Ishikawa (cell line): ENCODE measurements around the gene NOCT.

Experiments
- CEBPB ChIP-seq: IDR thresholded peaks from 2 replicates; pipeline ENCODE4 v1.6.1; 2012
- CREB1 ChIP-seq: IDR thresholded peaks from 2 replicates; pipeline ENCODE4 v1.6.1; 2012; ENCODE audit warnings: low read depth
- EGR1 ChIP-seq: IDR thresholded peaks from 2 replicates; pipeline ENCODE4 v1.6.1; 2012
- EP300 ChIP-seq: IDR thresholded peaks from 2 replicates; pipeline ENCODE4 v1.6.1; 2012; ENCODE audit warnings: borderline replicate concordance
- FOXM1 ChIP-seq: IDR thresholded peaks from 2 replicates; pipeline ENCODE4 v1.6.1; 2012; ENCODE audit warnings: low read depth, borderline replicate concordance
- NFIC ChIP-seq: IDR thresholded peaks from 2 replicates; pipeline ENCODE4 v1.6.1; 2012
- RAD21 ChIP-seq: IDR thresholded peaks from 2 replicates; pipeline ENCODE4 v1.6.1; 2012; ENCODE audit warnings: low read depth
- REST ChIP-seq: IDR thresholded peaks from 2 replicates; pipeline ENCODE4 v1.6.1; 2012; ENCODE audit warnings: low read depth, mild to moderate bottlenecking
- TAF1 ChIP-seq: IDR thresholded peaks from 2 replicates; pipeline ENCODE4 v1.6.1; 2012; ENCODE audit warnings: low read depth, mild to moderate bottlenecking
- TCF12 ChIP-seq: IDR thresholded peaks from 2 replicates; pipeline ENCODE4 v1.6.1; 2012; ENCODE audit warnings: low read depth
- TEAD4 ChIP-seq: IDR thresholded peaks from 2 replicates; pipeline ENCODE4 v1.6.1; 2012
- YY1 ChIP-seq: IDR thresholded peaks from 2 replicates; pipeline ENCODE4 v1.6.1; 2012; ENCODE audit warnings: low read depth
- ZBTB7A ChIP-seq: IDR thresholded peaks from 2 replicates; pipeline ENCODE4 v1.6.1; 2012; ENCODE audit warnings: low read depth
- TF ChIP-seq, protein P1 (sequence below): IDR thresholded peaks from 2 replicates; pipeline ENCODE4 v1.6.1; 2012
- TF ChIP-seq, protein P2 (sequence below): IDR thresholded peaks from 2 replicates; pipeline ENCODE4 v1.6.1; 2012

NOCT gene

DNA sequence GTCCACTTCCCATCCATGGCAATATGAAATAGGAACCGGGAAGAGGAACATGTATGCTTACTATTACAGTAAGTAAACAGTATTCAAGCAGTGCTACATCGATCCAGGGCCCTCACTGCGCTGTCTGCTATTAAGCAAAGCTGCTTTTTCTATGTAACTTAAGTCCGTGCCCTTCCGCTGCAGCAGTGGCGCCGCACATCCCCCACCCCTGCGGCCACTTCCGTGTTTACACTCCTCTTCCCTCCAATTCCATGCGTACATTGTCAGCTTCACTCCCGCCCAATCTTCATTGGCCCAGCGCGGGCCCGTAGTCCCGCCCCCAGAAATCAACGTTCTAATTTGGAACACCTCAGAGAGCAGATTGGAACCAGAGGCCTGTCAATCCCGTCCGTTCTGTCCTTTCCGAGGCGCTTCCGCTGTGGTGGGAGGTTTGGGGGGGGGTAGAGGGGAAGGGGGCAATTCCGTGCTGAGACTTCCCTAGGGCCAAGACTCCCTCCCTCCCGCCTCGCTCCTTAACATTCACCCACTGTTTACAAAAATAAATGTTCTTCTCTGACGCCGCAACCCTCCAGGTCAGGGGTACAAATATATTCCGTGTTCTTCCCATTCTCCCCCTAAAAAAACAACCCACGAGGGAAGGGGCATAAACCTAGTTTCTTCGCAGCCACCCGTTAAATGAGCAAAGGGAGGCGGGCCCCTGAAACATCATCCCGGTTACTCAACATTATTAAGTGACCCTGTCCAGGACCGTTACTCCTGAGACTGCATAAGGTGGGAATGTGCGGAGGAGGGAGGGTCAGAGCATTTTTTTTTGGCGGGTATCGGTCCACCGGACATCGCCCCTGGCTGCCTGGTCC, 67.4 kb downstream of the NOCT start:
- TF ChIP-seq RAD21 (no peak), CREB1 (peak; percentile 61), REST (no peak), YY1 (peak; percentile 33; the same call in 1 of the 2 replicates), CEBPB (0 out of 2 replicates have a peak, but pooled peaks have one; percentile 34), TEAD4 (peak; percentile 33; the same call in 1 of the 2 replicates), FOXM1 (0 out of 2 replicates have a peak, but pooled peaks have one; percentile 35), TAF1 (no peak), ZBTB7A (no peak), EP300 (no peak), NFIC (no peak), TCF12 (peak; percentile 55; the same call in 1 of the 2 replicates), EGR1 (no peak)
- TF ChIP-seq, protein P1, sequence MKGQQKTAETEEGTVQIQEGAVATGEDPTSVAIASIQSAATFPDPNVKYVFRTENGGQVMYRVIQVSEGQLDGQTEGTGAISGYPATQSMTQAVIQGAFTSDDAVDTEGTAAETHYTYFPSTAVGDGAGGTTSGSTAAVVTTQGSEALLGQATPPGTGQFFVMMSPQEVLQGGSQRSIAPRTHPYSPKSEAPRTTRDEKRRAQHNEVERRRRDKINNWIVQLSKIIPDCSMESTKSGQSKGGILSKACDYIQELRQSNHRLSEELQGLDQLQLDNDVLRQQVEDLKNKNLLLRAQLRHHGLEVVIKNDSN, result peak; percentile 38; the same call in 1 of the 2 replicates
- TF ChIP-seq, protein P2, sequence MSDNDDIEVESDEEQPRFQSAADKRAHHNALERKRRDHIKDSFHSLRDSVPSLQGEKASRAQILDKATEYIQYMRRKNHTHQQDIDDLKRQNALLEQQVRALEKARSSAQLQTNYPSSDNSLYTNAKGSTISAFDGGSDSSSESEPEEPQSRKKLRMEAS, result peak; percentile 95

GRCh38 chr4:139083607-139083955, 68.0 kb downstream of the NOCT start:
- no peak for TF ChIP-seq YY1
- TF ChIP-seq EGR1, result no peak
- TF ChIP-seq RAD21, result no peak
- TF ChIP-seq REST, result 0 out of 2 replicates have a peak, but pooled peaks have one; percentile 28
- TF ChIP-seq TCF12, result 0 out of 2 replicates have a peak, but pooled peaks have one; percentile 20

DNA sequence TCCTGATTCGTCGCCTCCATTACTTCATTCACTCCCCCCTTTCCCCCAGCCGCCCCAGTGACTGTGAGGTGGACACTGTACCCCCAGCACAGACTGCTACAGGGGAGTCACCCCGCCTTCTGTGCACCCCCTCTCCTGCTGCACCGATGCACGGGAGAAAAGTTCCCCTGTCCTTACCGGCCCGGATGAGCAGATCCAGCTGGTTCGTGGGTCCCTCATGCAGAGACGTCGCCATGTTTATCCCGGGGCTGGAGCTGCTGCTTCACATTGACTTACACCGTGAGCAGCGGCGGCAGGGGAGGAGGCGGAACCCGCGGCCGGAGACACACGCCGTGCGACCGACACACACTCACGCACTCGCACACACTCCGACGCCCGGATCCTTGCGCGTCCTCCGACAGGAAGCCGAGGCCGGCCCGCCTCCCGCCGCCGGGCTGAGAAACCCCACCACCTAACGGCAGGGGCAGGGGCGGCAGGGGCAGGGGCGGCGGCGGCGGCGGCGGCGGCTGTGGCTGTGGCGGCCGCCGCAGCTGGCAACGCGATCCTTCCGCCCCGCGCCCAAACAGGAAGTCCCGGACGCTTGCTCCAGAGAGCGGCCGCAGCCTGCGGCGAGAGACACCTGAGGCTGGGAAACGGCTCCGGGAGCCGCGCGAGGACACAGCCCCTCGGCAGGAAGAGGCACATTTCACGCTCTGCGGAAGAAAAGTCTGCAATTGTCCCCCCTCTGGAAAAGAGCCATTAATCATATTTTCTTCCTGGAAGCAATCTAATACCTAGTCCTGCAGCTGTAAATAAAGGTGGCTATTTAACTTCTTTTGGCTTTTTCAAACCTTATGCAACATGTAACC, 68.6 kb downstream of the NOCT start:
- TF ChIP-seq YY1 (peak; percentile 90), CREB1 (0 out of 2 replicates have a peak, but pooled peaks have one; percentile 8), REST (no peak), FOXM1 (no peak), CEBPB (no peak), TCF12 (peak; percentile 27; the same call in 1 of the 2 replicates), NFIC (no peak), EGR1 (0 out of 2 replicates have a peak, but pooled peaks have one; percentile 37), EP300 (peak; percentile 59; the same call in 1 of the 2 replicates), TAF1 (peak; percentile 81), ZBTB7A (peak; percentile 49; the same call in 1 of the 2 replicates), RAD21 (no peak), TEAD4 (no peak; the same call in 1 of the 2 replicates)
- TF ChIP-seq, protein P1, result no peak; the same call in 1 of the 2 replicates
- TF ChIP-seq, protein P2, result peak; percentile 83
